ENCODE results near the gene ANKS1B.

Gene ANKS1B

DNA sequence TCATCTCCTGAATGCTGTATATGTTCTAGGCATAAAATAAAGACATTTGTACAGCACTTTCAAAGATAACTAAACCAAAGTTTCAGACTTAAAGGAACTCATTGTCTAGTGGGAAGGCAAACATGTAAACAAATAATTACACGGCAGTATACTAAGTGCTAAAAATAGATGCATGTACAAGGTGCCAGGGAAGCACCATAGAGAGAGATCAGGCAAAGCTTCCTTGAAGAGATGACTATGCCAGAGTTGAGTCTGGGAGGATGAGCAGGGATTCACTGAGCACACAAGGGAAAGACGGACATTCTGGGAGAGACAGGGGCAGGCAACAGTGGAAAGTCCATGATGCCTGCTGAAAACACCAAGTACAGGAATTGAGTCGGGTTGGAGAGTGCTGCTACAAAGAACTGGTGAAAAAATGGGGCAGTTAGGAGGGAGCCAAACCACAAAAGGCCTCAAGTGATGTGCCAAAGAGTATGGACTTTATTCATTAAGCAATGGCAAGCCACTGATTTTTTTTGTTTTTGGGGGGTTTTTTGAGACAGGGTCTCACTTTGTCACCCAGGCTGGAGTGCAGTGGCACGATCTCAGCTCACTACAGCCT is 26.8 kb downstream of the ANKS1B start:
- TF ChIP-seq, protein P1, sequence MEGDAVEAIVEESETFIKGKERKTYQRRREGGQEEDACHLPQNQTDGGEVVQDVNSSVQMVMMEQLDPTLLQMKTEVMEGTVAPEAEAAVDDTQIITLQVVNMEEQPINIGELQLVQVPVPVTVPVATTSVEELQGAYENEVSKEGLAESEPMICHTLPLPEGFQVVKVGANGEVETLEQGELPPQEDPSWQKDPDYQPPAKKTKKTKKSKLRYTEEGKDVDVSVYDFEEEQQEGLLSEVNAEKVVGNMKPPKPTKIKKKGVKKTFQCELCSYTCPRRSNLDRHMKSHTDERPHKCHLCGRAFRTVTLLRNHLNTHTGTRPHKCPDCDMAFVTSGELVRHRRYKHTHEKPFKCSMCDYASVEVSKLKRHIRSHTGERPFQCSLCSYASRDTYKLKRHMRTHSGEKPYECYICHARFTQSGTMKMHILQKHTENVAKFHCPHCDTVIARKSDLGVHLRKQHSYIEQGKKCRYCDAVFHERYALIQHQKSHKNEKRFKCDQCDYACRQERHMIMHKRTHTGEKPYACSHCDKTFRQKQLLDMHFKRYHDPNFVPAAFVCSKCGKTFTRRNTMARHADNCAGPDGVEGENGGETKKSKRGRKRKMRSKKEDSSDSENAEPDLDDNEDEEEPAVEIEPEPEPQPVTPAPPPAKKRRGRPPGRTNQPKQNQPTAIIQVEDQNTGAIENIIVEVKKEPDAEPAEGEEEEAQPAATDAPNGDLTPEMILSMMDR (IDR thresholded peaks at IDR 0.05): no peak

DNA sequence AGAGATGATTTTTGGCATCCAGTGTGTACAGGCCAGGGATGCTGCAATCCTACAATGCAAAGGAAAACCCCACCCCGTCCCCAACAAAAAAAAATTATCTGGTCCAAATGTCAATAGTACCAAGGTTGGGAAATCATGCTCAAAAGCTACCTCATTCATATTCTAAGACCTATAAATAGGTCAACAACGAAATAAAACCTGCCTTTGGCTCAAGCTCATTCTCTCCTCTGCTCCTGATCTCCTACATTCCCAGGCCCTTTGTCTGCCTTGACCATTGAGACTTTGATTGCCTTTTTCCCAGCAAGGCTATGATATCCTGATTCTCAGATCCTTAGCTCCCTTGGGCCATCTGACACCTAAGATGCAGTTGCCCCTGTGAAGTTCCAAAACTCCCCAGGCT is 30.0 kb downstream of the ANKS1B start:
- TF ChIP-seq, protein P1 (IDR thresholded peaks at IDR 0.05): no peak

- TF ChIP-seq, protein P1 (IDR thresholded peaks at IDR 0.05): no peak
Observed at GRCh38 chr12:99948370-99948769, 36.4 kb downstream of the ANKS1B start.

- TF ChIP-seq, protein P1 (IDR thresholded peaks at IDR 0.05): no peak
Observed at GRCh38 chr12:99946131-99946530, 38.6 kb downstream of the ANKS1B start.

GRCh38 chr12:99935608-99936007 is 49.1 kb downstream of the ANKS1B start:
- TF ChIP-seq, protein P1 (IDR thresholded peaks at IDR 0.05): no peak

DNA sequence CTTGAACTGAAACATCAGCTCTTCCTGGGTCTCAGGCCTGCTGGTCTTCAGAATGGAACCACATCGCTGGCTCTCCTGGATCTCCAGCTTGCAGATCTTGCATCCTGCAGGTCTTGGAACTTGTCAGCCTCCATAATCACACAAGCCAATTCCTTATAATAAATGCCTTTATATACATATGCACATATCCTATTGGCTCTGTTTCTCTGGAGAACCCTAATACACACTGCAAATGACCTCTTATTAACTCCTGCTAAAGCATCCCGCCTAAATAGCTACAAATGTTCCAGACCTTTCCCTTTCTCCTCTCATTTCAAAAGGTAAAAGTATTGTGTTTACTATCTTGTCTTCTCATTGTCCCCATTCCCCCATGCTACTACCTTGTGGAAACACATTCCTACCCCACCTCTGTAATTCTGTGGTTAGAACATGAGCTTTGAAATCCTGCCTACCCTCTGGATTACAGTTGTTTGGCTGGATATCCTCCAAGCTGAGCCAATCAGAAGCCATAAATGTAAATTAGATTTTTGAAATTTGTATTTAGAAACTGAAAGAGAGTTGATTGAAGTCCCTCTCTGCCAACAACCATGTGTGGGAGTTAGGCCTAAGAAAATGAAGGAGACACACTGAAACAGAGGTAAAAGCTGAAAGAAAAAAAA is 58.1 kb downstream of the ANKS1B start:
- TF ChIP-seq, protein P1 (IDR thresholded peaks at IDR 0.05): no peak

- TF ChIP-seq, protein P1 (IDR thresholded peaks at IDR 0.05): no peak
Observed at GRCh38 chr12:99920353-99920960, 64.3 kb downstream of the ANKS1B start.
